ENCODE results near the gene FHIT. TPM values are rescaled to one million over a fixed set of nuclear protein-coding genes. Genes with fewer than 3 reads are reported as not detected.
"Not testable (repeated sequence)": the region's sequence is repeated elsewhere in the genome, so short reads cannot be mapped to it uniquely, and the experiment has no call there.

FHIT gene
- total and polyA plus RNA-seq, 7 donors, result 0.98 to 10.4 (median 4.0) TPM

GRCh38 chr3:60989626-60990441 is 261.4 kb downstream of the FHIT start:
- DNase-seq (no peak), ATAC-seq (no peak)
- Histone ChIP-seq H3K27me3 (ENCODE audit: insufficient read depth in 3 of 3, low read length in 2 of 3) (no peaks in the 10 kb centered on the region), H3K36me3 (ENCODE audit: insufficient read depth in 1 of 2, low read depth in 1 of 2) (no peaks in the 10 kb centered on the region), H3K4me3 (no peak overlapping the region), H3K27ac (no peak overlapping the region), H3K4me1 (peaks cover 11% of the 10 kb centered on the region), H3K9me3 (no peaks in the 10 kb centered on the region)
- TF ChIP-seq CTCF (IDR thresholded peaks at IDR 0.05), result no peak
- intact Hi-C loops (cut with DNase I), result no loop called here
- WGBS, 3 donors, result 81 to 86% (median 83%) methylated on average over 11 of the region's 11 CpGs

- H3K4me1 ChIP-seq; H3K36me3 ChIP-seq (ENCODE audit: insufficient read depth in 1 of 2, low read depth in 1 of 2); DNase-seq; H3K4me3 ChIP-seq; H3K27me3 ChIP-seq (ENCODE audit: insufficient read depth in 3 of 3, low read length in 2 of 3); H3K27ac ChIP-seq; ATAC-seq; H3K9me3 ChIP-seq; intact Hi-C loops (cut with DNase I): not testable (repeated sequence)
- 92 to 100% (median 92%) methylated on average over 1 of the region's 1 CpG for WGBS, 3 donors
Observed at GRCh38 chr3:60987191-60987590, 264.1 kb downstream of the FHIT start.

- DNase-seq (no peak), ATAC-seq (no peak)
- no peaks in the 10 kb centered on the region for H3K27me3 ChIP-seq (ENCODE audit: insufficient read depth in 3 of 3, low read length in 2 of 3)
- H3K27ac ChIP-seq, result no peak overlapping the region
- H3K36me3 ChIP-seq (ENCODE audit: insufficient read depth in 1 of 2, low read depth in 1 of 2), result no peaks in the 10 kb centered on the region
- no peaks in the 10 kb centered on the region for H3K9me3 ChIP-seq
- TF ChIP-seq CTCF (IDR thresholded peaks at IDR 0.05), result no peak
- intact Hi-C loops (cut with DNase I), result no loop called here
- H3K4me1 ChIP-seq, result peaks cover under 1% of the 10 kb centered on the region
- 84 to 90% (median 86%) methylated on average over 3 of the region's 3 CpGs for WGBS, 3 donors
- H3K4me3 ChIP-seq, result no peak overlapping the region
Observed at GRCh38 chr3:60986552-60986951, 264.7 kb downstream of the FHIT start.

- TF ChIP-seq CTCF (IDR thresholded peaks at IDR 0.05), result no peak
- no peaks in the 10 kb centered on the region for H3K27me3 ChIP-seq (ENCODE audit: insufficient read depth in 3 of 3, low read length in 2 of 3)
- H3K4me3 ChIP-seq, result no peak overlapping the region
- H3K4me1 ChIP-seq, result no peaks in the 10 kb centered on the region
- H3K27ac ChIP-seq, result no peak overlapping the region
- H3K9me3 ChIP-seq, result no peaks in the 10 kb centered on the region
- H3K36me3 ChIP-seq (ENCODE audit: insufficient read depth in 1 of 2, low read depth in 1 of 2), result no peaks in the 10 kb centered on the region
- intact Hi-C loops (cut with DNase I), result no loop called here
- 89 to 100% (median 97%) methylated on average over 1 of the region's 1 CpG for whole genome bisulfite sequencing, 3 donors
- DNase-seq (no peak), ATAC-seq (no peak)
Observed at GRCh38 chr3:60983906-60984305, 267.3 kb downstream of the FHIT start.

GRCh38 chr3:60980342-60980692 is 270.9 kb downstream of the FHIT start:
- no peak for DNase-seq
- Histone ChIP-seq H3K27me3 (ENCODE audit: insufficient read depth in 3 of 3, low read length in 2 of 3) (no peaks in the 10 kb centered on the region), H3K4me3 (no peak overlapping the region), H3K36me3 (ENCODE audit: insufficient read depth in 1 of 2, low read depth in 1 of 2) (no peaks in the 10 kb centered on the region), H3K27ac (no peak overlapping the region), H3K9me3 (no peaks in the 10 kb centered on the region), H3K4me1 (no peaks in the 10 kb centered on the region)
- no peak for ATAC-seq
- 0 to 55% (median 32%) methylated on average over 1 of the region's 1 CpG for WGBS, 3 donors
- intact Hi-C loops (cut with DNase I), result no loop called here
- no peak for TF ChIP-seq CTCF (IDR thresholded peaks at IDR 0.05)

All from psoas muscle (tissue), 8 donors.